GM12891 (cell line): ENCODE results near the gene FRMD3.

ENCODE experiments used
- POLR2A ChIP-seq: IDR thresholded peaks from 2 replicates; pipeline ENCODE4 v1.6.1; 2011; ENCODE audit warnings: low read depth, low read length, control low read depth
- POU2F2 ChIP-seq: IDR thresholded peaks from 2 replicates; pipeline ENCODE4 v1.6.1; 2011; ENCODE audit warnings: low read depth, mild to moderate bottlenecking, control low read depth, low read length, moderate library complexity

DNA sequence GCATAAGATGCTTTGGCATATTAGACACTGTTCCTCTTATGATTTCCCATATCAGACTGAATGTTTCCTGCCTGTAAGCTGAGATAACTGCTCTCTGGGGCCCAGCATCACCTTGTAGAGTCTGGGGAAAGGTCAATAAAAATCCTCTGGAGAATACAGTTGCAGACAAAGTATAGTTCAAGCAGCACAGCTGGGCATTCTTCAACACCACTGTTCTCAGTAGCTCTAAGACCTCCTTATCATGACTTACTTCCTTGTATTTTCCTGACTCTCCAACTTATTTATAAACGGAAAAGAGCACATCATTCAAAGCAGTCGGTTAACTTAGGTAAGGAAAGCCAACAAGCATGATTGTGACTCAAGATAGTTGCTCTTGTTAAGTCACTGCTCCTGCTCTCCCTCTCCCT, 266.5 kb downstream of the FRMD3 start:
- TF ChIP-seq POLR2A (no peak), POU2F2 (no peak)
